Lower lobe of right lung (tissue), 2 donors: ENCODE data around the gene CASP2. TPM values are rescaled to one million over a fixed set of nuclear protein-coding genes. Genes with fewer than 3 reads are reported as not detected.

ENCODE experiments used
- ATAC-seq, 2 donors: fragments of 200-7000 bp; cut with Tn5 transposase; one replicate each; pipeline ENCODE4 v1.9.1; 2020 to 2022; ENCODE audit warnings: mild to moderate bottlenecking in 2 of 2, moderate library complexity in 2 of 2
- DNase-seq: peaks from one replicate; pipeline ENCODE4 v3.0.0-alpha.2; 2020
- H3K27ac ChIP-seq: fragments of 200-600 bp; one replicate; pipeline ENCODE4 v1.8.0; 2022
- H3K27me3 ChIP-seq: fragments of 200-600 bp; one replicate; pipeline ENCODE4 v1.8.0; 2022; ENCODE audit warnings: low read depth
- H3K36me3 ChIP-seq: fragments of 200-600 bp; one replicate; pipeline ENCODE4 v1.8.0; 2022; ENCODE audit warnings: mild to moderate bottlenecking
- H3K4me1 ChIP-seq: fragments of 200-600 bp; one replicate; pipeline ENCODE4 v1.8.0; 2022
- H3K4me3 ChIP-seq: fragments of 200-600 bp; one replicate; pipeline ENCODE4 v1.8.0; 2022; ENCODE audit warnings: mild to moderate bottlenecking
- H3K9me3 ChIP-seq: fragments of 200-600 bp; one replicate; pipeline ENCODE4 v1.8.0; 2022
- intact Hi-C: fragments of 100-400 bp; cut with DNase I; formaldehyde crosslinking; loops from one replicate; pipeline ENCODE4 v1.11.0; 2022
- total RNA-seq: library from RNA; stranded (reverse); fragmentation: NEBNext Ultra II Directional; extraction: Animal tissue kit (Norgen Biotek cat#: 25700); gene quantifications from one replicate; pipeline ENCODE4 v1.2.1, GENCODE V29; 2021
- TF ChIP-seq, protein P1 (sequence below): fragments of 200-600 bp; IDR thresholded peaks from one replicate; pipeline ENCODE4 v1.8.0; 2022; ENCODE audit warnings: antibody characterized with exemption, mild to moderate bottlenecking
- donor health status: DM: no; HTN: yes; CAD: no; lungs with severe emphysema.

The CASP2 gene
- total RNA-seq, 1 donor from 2014 or later: 33.7 TPM

DNA sequence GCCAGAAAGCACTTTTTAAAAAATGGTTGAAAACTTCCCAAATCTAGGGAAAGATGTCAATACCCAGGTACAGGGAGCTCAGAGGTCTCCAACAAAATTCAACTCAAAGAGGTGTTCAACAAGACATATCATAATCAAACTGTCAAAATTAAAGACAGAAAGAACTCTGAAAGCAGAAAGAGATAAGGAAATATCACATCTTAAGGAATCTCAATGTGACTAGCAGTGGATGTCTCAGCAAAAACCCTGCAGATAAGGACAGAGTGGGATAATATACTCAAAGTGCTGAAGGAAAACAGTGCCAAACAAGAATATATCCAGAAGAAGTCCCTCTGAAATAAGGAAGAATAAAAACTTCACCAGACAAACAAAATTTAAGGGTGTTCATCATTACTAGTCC is 38.0 kb upstream of the CASP2 start:
- intact Hi-C loops: no loop called here
- no peak overlapping the region for H3K27ac ChIP-seq
- no peak for ATAC-seq
- no peaks in the 10 kb centered on the region for H3K27me3 ChIP-seq
- H3K4me1 ChIP-seq: no peaks in the 10 kb centered on the region
- H3K36me3 ChIP-seq: no peaks in the 10 kb centered on the region
- H3K4me3 ChIP-seq: no peak overlapping the region
- no peaks in the 10 kb centered on the region for H3K9me3 ChIP-seq
- TF ChIP-seq, protein P1, sequence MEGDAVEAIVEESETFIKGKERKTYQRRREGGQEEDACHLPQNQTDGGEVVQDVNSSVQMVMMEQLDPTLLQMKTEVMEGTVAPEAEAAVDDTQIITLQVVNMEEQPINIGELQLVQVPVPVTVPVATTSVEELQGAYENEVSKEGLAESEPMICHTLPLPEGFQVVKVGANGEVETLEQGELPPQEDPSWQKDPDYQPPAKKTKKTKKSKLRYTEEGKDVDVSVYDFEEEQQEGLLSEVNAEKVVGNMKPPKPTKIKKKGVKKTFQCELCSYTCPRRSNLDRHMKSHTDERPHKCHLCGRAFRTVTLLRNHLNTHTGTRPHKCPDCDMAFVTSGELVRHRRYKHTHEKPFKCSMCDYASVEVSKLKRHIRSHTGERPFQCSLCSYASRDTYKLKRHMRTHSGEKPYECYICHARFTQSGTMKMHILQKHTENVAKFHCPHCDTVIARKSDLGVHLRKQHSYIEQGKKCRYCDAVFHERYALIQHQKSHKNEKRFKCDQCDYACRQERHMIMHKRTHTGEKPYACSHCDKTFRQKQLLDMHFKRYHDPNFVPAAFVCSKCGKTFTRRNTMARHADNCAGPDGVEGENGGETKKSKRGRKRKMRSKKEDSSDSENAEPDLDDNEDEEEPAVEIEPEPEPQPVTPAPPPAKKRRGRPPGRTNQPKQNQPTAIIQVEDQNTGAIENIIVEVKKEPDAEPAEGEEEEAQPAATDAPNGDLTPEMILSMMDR: no peak
- DNase-seq: no peak

DNA sequence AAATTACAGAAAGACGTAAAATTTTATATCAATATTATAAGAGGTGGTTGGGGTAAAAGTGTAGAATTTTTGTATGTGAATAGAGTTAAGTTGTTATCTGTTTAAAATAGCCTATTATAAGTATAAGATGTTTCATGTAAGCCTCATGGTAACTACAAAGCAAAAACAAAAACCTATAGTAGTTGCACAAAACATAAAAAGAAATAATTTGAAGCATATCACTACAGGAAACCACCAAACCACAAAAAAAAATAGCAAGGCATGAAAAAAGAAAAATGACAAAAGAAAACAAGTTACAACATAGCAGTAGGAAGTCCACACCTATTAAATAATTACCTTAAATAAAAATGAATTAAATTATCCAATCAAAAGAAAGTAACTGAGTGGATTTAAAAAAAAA is 37.3 kb upstream of the CASP2 start:
- TF ChIP-seq, protein P1: no peak

DNA sequence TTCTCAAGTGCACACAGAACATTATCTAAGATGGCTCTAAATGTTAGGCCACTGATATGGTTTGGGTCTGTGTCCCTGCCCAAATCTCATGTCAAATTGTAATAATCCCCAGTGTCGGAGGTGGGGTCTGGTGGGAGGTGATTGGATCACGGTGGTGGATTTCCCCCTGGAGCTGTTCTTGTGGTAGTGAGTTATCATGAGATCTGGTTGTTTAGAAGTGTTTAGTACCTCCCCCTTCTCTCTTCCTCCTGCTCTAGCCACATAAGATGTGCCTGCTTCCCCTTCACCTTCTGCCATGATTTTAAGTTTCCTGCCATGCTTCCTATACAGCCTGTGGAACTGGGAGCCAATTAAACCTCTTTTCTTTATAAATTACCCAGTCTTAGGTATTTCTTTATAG is 36.1 kb upstream of the CASP2 start:
- no peak for ATAC-seq
- DNase-seq: no peak

More for the DNA sequence above, 37.3 kb upstream of the CASP2 start:
- no peaks in the 10 kb centered on the region for H3K4me1 ChIP-seq
- ATAC-seq (no peak), DNase-seq (no peak)
- intact Hi-C loops: no loop called here
- H3K9me3 ChIP-seq: no peaks in the 10 kb centered on the region
- H3K27ac ChIP-seq: no peak overlapping the region
- no peaks in the 10 kb centered on the region for H3K36me3 ChIP-seq
- no peak overlapping the region for H3K4me3 ChIP-seq
- no peaks in the 10 kb centered on the region for H3K27me3 ChIP-seq

DNA sequence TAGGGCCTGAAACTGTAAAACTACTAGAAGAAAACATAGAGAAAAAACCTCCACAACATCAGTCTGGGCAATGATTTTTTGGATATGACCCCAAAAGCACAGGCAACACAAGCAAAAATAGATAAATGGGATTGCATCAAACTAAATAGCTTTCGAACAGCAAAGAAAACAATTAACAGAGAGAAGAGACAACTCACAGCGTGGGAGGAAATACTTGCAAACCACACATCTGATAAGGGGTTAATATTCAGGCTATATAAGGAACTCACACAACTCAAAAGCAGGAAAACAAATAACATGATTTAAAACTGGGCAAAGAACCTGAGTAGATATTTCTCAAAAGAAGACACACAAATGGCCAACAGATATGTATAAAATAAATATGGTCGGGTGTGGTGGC is 32.6 kb upstream of the CASP2 start:
- peaks cover 13% of the 10 kb centered on the region for H3K4me1 ChIP-seq
- no peaks in the 10 kb centered on the region for H3K9me3 ChIP-seq
- no peak overlapping the region for H3K27ac ChIP-seq
- H3K27me3 ChIP-seq: no peaks in the 10 kb centered on the region
- H3K4me3 ChIP-seq: no peak overlapping the region
- H3K36me3 ChIP-seq: no peaks in the 10 kb centered on the region
- no peak for ATAC-seq
- no peak for DNase-seq
- TF ChIP-seq, protein P1: no peak
- intact Hi-C loops: no loop called here

More for the DNA sequence above, 36.1 kb upstream of the CASP2 start:
- H3K27me3 ChIP-seq: no peaks in the 10 kb centered on the region
- no peaks in the 10 kb centered on the region for H3K4me1 ChIP-seq
- TF ChIP-seq, protein P1: no peak
- no peak overlapping the region for H3K4me3 ChIP-seq
- intact Hi-C loops: no loop called here
- H3K9me3 ChIP-seq: no peaks in the 10 kb centered on the region
- no peaks in the 10 kb centered on the region for H3K36me3 ChIP-seq
- H3K27ac ChIP-seq: no peak overlapping the region

DNA sequence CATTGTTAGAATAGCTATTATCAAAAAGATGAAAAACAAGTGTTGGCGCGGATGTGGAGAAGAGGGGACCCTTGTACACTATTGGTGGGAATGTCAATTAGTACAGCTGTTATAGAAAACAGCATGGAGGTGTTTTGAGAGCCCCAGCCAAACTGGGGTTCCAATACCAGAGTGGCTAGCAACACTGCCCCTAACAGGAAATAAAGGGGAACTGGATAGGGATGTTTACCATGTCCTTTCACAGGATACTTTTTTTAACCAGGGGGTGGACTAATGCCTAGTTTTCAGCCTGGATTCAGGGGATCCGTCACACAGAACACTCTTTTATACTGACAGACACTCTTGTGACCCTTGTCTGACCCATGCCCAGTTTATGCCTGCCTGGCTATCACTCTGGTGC is 31.8 kb upstream of the CASP2 start:
- no peak for ATAC-seq

More for the DNA sequence above, 31.8 kb upstream of the CASP2 start:
- TF ChIP-seq, protein P1: peak; percentile 13
- Histone ChIP-seq H3K9me3 (no peaks in the 10 kb centered on the region), H3K27ac (no peak overlapping the region), H3K4me3 (no peak overlapping the region), H3K36me3 (no peaks in the 10 kb centered on the region), H3K27me3 (no peaks in the 10 kb centered on the region), H3K4me1 (peaks cover 13% of the 10 kb centered on the region)
- DNase-seq: no peak
- intact Hi-C loops: no loop called here
